ENCODE data around the gene PHIP.
"Not testable (repeated sequence)": the region's sequence is repeated elsewhere in the genome, so short reads cannot be mapped to it uniquely, and the experiment has no call there.

PHIP gene

GRCh38 chr6:79100304-79100703, 22.2 kb upstream of the PHIP start:
- TF ChIP-seq, protein P1, sequence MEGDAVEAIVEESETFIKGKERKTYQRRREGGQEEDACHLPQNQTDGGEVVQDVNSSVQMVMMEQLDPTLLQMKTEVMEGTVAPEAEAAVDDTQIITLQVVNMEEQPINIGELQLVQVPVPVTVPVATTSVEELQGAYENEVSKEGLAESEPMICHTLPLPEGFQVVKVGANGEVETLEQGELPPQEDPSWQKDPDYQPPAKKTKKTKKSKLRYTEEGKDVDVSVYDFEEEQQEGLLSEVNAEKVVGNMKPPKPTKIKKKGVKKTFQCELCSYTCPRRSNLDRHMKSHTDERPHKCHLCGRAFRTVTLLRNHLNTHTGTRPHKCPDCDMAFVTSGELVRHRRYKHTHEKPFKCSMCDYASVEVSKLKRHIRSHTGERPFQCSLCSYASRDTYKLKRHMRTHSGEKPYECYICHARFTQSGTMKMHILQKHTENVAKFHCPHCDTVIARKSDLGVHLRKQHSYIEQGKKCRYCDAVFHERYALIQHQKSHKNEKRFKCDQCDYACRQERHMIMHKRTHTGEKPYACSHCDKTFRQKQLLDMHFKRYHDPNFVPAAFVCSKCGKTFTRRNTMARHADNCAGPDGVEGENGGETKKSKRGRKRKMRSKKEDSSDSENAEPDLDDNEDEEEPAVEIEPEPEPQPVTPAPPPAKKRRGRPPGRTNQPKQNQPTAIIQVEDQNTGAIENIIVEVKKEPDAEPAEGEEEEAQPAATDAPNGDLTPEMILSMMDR (IDR thresholded peaks at IDR 0.05; ENCODE audit: low read depth, low read length): no peak
- DNase-seq (ENCODE audit: extremely low read depth, low read depth): no peak

DNA sequence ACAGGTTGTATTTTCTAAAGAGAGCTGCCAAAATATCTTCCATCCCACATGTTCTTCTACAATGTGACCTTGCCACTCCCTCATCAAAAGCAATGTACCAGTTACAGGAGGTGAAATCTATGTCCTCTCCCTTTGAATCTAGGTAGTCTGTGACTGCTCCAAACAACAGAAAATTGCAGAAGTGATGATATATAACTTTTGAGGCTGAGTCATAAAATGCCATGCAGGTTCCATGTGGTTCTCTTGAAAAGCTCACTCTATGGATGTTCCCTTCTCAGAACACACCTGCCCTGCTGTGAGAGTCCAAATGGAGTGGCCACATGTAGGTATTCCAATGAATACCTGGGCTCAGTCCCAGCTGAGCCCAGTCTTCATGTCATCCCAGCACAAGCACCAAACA, 16.9 kb upstream of the PHIP start:
- DNase-seq (ENCODE audit: extremely low read depth, low read depth): no peak
- TF ChIP-seq, protein P1 (IDR thresholded peaks at IDR 0.05; ENCODE audit: low read depth, low read length): no peak

DNA sequence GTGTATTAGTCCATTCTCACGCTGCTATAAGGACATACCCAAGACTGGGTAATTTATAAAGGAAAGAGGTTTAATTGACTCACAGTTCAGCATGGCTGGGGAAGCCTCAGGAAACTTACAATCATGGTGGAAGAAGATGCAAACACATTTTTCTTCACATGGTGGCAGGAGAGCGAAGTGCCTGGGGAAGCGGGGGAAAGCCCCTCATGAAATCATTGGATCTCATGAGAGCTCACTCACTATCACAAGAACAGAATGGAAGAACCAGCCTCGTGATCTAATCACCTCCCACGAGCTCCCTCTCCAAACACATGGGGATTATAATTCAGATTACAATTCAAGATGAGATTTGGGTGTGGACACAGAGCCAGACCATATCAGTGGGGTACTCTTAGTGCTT, 13.7 kb upstream of the PHIP start:
- not testable (repeated sequence) for DNase-seq (ENCODE audit: extremely low read depth, low read depth)

DNA sequence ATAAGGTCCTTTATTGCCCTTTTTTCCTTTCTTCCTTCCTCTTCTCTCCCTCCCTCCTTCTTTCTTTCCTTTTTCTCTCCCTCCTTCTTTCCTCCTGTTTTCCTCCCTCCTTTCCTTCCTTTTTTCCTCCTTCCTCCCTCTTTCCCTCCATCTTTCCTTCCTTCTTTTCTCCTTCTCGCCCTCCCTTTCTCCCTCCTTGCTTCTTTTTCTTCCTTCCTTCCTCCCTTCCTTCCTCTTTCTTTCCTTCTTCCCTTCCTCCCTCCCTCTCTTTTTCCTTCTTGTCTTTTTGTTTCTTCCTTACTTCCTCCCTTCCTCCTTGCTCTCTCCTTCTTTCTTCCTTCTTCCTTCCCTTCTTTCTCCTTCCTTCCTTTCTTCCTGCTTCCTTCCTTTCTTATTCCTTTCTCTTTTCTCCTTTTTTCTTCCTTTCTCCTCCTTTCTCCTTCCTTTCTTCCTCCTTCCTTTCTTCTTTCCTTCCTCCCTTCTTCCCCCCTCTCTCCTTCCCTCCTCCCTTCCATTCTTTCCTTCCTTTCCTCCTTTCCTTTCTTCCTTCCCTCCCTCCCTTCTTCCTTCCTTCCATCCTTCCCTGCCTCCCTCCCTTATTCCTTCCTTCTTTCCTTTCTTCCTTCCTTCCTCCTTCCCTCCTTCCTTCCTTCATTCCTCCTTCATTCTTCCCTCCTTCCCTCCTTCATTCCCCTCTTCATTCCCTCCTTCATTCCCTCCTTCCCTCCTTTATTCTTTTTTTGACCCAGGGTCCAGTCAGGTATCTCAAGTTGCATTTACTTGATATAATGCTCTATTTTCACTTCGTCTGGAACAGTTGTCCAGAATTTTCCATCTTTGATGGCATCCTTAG, 11.7 kb upstream of the PHIP start:
- no peak for DNase-seq (ENCODE audit: extremely low read depth, low read depth)
- TF ChIP-seq, protein P1 (IDR thresholded peaks at IDR 0.05; ENCODE audit: low read depth, low read length): no peak

DNA sequence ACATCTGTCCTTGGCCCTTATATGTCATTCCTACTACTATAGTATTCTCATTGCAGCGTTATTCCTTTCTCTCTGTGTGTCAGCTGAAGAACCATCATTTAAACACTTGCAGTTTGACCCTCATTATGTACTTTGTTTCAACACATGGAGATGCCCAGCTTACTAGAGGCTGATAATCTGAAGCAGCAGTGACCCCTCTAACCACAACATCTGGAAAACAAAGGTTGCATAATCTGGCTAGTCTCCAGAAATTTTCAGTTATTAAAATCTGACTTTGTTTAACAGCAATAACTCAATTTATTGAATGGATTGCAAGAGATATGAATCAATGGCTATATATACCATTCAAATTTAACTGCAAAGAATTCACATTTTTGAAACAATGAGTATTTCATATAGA, 6.6 kb upstream of the PHIP start:
- DNase-seq (ENCODE audit: extremely low read depth, low read depth): no peak
- TF ChIP-seq, protein P1 (IDR thresholded peaks at IDR 0.05; ENCODE audit: low read depth, low read length): no peak

DNA sequence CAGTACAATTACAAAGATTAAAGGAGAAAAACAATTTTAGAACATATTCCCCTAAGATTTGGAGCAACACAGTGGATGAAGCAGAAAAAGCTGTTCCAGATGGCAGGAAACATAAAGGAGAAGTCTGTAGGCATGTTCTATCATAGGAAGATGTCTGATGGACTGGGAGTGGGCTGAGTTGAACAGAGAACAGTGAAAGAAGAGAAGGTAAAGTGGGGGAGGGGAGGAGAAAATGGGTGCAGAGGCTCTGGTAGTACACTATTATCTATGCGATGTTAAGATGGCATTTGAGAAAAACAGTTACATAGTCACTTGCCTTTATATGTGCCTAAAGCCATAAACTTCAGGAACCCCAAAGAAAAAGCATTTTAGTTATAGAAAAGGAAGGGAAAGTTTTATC, 4.2 kb upstream of the PHIP start:
- TF ChIP-seq, protein P1 (IDR thresholded peaks at IDR 0.05; ENCODE audit: low read depth, low read length): no peak
- no peak for DNase-seq (ENCODE audit: extremely low read depth, low read depth)

- TF ChIP-seq, protein P1 (IDR thresholded peaks at IDR 0.05; ENCODE audit: low read depth, low read length): no peak
- DNase-seq (ENCODE audit: extremely low read depth, low read depth): no peak
Observed at GRCh38 chr6:79081663-79082062, 3.6 kb upstream of the PHIP start.

- DNase-seq (ENCODE audit: extremely low read depth, low read depth): no peak
- TF ChIP-seq, protein P1 (IDR thresholded peaks at IDR 0.05; ENCODE audit: low read depth, low read length): no peak
Observed at GRCh38 chr6:79079561-79080041, 1.5 kb upstream of the PHIP start.
